ENCODE results near the gene VTI1A. TPM values are rescaled to one million over a fixed set of nuclear protein-coding genes. Genes with fewer than 3 reads are reported as not detected.

Gene VTI1A
- total and polyA plus RNA-seq, 2 of the 8 experiments (the other 6 are each of a cell fraction or from before 2014, with no cell fraction given) = 6.0 to 20.0 TPM

DNA sequence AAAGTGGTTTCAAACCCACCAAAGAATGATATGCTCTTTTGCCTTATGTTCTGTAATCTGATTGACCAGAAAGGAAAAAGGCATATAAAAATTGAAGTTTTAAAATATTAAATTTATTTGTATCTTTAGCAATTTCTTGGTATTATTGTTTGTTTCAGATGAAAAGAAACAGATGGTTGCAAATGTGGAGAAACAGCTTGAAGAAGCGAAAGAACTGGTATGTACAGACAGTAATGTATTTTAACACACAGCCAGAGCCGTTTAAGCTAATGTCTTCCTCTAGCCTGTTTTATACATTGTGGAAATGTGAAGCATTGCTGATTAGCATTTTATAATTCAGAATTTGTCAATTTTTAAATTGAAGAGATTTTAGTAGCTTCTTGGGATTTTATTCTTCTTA lies 13.4 kb downstream of the VTI1A start (continued):
- TF ChIP-seq, protein P1, sequence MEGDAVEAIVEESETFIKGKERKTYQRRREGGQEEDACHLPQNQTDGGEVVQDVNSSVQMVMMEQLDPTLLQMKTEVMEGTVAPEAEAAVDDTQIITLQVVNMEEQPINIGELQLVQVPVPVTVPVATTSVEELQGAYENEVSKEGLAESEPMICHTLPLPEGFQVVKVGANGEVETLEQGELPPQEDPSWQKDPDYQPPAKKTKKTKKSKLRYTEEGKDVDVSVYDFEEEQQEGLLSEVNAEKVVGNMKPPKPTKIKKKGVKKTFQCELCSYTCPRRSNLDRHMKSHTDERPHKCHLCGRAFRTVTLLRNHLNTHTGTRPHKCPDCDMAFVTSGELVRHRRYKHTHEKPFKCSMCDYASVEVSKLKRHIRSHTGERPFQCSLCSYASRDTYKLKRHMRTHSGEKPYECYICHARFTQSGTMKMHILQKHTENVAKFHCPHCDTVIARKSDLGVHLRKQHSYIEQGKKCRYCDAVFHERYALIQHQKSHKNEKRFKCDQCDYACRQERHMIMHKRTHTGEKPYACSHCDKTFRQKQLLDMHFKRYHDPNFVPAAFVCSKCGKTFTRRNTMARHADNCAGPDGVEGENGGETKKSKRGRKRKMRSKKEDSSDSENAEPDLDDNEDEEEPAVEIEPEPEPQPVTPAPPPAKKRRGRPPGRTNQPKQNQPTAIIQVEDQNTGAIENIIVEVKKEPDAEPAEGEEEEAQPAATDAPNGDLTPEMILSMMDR (IDR thresholded peaks at IDR 0.05; ENCODE audit: control extremely low read depth in 1 of 3, insufficient read depth in 1 of 3, low read depth in 1 of 3, low read length in 3 of 3) = no peak
- TF ChIP-seq POLR2AphosphoS5 (IDR thresholded peaks at IDR 0.05; ENCODE audit: low read depth, low read length) (no peak), SP4 (IDR thresholded peaks at IDR 0.05; ENCODE audit: low read length) (no peak)
